Uterus (tissue), 2 donors: ENCODE measurements around the gene MAGI2.

ENCODE experiments used
- POLR2A ChIP-seq, 2 donors: fragments of 450-650 bp; IDR thresholded peaks; one replicate each; pipeline ENCODE4 v1.6.1; 2016; ENCODE audit warnings: antibody characterized with exemption in 2 of 2, mild to moderate bottlenecking in 1 of 2, moderate library complexity in 1 of 2
- TF ChIP-seq, protein P1 (sequence below), 4 experiments: fragments of 200-600 bp in 2 of 4; fragments of 450-650 bp in 2 of 4; sonication (generic) in 2 of 4; IDR thresholded peaks; one replicate each; pipeline ENCODE4 v1.5.1; 2016 to 2019; ENCODE audit warnings: antibody characterized with exemption in 4 of 4, mild to moderate bottlenecking in 2 of 4, moderate library complexity in 1 of 4

DNA sequence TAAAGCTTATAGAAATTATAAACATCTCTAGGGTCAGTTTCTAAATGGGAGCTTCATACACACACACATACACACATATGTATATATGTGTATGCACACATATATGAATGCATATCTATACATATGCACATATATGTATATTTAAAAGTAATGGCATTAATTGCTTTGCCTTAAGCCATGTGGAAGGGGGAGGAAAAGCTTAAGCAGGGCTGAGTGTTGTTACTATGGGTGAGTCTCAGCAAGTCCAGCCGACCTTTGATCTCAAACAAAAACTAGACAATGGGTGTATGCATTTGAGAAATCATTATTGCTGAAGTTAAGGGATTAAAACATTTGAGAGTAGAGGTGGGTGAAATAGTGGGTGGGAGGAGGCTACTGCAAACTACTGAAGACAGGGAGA is 546.7 kb downstream of the MAGI2 start:
- TF ChIP-seq, protein P1, sequence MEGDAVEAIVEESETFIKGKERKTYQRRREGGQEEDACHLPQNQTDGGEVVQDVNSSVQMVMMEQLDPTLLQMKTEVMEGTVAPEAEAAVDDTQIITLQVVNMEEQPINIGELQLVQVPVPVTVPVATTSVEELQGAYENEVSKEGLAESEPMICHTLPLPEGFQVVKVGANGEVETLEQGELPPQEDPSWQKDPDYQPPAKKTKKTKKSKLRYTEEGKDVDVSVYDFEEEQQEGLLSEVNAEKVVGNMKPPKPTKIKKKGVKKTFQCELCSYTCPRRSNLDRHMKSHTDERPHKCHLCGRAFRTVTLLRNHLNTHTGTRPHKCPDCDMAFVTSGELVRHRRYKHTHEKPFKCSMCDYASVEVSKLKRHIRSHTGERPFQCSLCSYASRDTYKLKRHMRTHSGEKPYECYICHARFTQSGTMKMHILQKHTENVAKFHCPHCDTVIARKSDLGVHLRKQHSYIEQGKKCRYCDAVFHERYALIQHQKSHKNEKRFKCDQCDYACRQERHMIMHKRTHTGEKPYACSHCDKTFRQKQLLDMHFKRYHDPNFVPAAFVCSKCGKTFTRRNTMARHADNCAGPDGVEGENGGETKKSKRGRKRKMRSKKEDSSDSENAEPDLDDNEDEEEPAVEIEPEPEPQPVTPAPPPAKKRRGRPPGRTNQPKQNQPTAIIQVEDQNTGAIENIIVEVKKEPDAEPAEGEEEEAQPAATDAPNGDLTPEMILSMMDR (IDR thresholded peaks at IDR 0.05) = no peak
- no peak for TF ChIP-seq POLR2A (IDR thresholded peaks at IDR 0.05)
